ENCODE measurements around the gene AFF2. TPM values are rescaled to one million over a fixed set of nuclear protein-coding genes. Genes with fewer than 3 reads are reported as not detected.

AFF2 gene
- total RNA-seq, 2 experiments from 2014 or later = 0.13 TPM

- H3K4me3 Mint-ChIP-seq = no peak overlapping the region
- H3K27me3 Mint-ChIP-seq = no peaks in the 10 kb centered on the region
- ChIA-PET POLR2A (no interaction called here), CTCF (no interaction called here)
- no peak for DNase-seq
- H3K27ac Mint-ChIP-seq = no peak overlapping the region
- no peaks in the 10 kb centered on the region for H3K36me3 Mint-ChIP-seq (ENCODE audit: low read depth)
- no peaks in the 10 kb centered on the region for H3K4me1 Mint-ChIP-seq
- no peaks in the 10 kb centered on the region for H3K9me3 Mint-ChIP-seq
Measured at GRCh38 chrX:149003863-149004660, 503.6 kb downstream of the AFF2 start.

GRCh38 chrX:149004936-149005335, 504.5 kb downstream of the AFF2 start:
- no peaks in the 10 kb centered on the region for H3K4me1 Mint-ChIP-seq
- no peaks in the 10 kb centered on the region for H3K27me3 Mint-ChIP-seq
- no peak overlapping the region for H3K4me3 Mint-ChIP-seq
- H3K36me3 Mint-ChIP-seq (ENCODE audit: low read depth) = no peaks in the 10 kb centered on the region
- ChIA-PET POLR2A (no interaction called here), CTCF (no interaction called here)
- no peaks in the 10 kb centered on the region for H3K9me3 Mint-ChIP-seq
- DNase-seq = no peak
- no peak overlapping the region for H3K27ac Mint-ChIP-seq

- no peak overlapping the region for H3K27ac Mint-ChIP-seq
- CTCF ChIA-PET = no interaction called here
- H3K4me3 Mint-ChIP-seq = no peak overlapping the region
- no peaks in the 10 kb centered on the region for H3K27me3 Mint-ChIP-seq
- no peaks in the 10 kb centered on the region for H3K9me3 Mint-ChIP-seq
- POLR2A ChIA-PET = no interaction called here
- DNase-seq = no peak
- H3K4me1 Mint-ChIP-seq = no peaks in the 10 kb centered on the region
- no peaks in the 10 kb centered on the region for H3K36me3 Mint-ChIP-seq (ENCODE audit: low read depth)
Measured at GRCh38 chrX:149006235-149006634, 505.8 kb downstream of the AFF2 start.

GRCh38 chrX:149007423-149007822, 507.0 kb downstream of the AFF2 start:
- Mint-ChIP-seq H3K9me3 (no peaks in the 10 kb centered on the region), H3K4me3 (no peak overlapping the region), H3K4me1 (no peaks in the 10 kb centered on the region), H3K27me3 (no peaks in the 10 kb centered on the region), H3K27ac (no peak overlapping the region), H3K36me3 (ENCODE audit: low read depth) (no peaks in the 10 kb centered on the region)
- POLR2A ChIA-PET = no interaction called here
- no peak for DNase-seq
- CTCF ChIA-PET = no interaction called here

GRCh38 chrX:149010013-149010852, 509.8 kb downstream of the AFF2 start:
- no peaks in the 10 kb centered on the region for H3K27me3 Mint-ChIP-seq
- CTCF ChIA-PET = no interaction called here
- DNase-seq = no peak
- POLR2A ChIA-PET = no interaction called here
- no peak overlapping the region for H3K27ac Mint-ChIP-seq
- no peaks in the 10 kb centered on the region for H3K36me3 Mint-ChIP-seq (ENCODE audit: low read depth)
- no peaks in the 10 kb centered on the region for H3K4me1 Mint-ChIP-seq
- no peaks in the 10 kb centered on the region for H3K9me3 Mint-ChIP-seq
- no peak overlapping the region for H3K4me3 Mint-ChIP-seq

- ChIA-PET POLR2A (no interaction called here), CTCF (no interaction called here)
- Mint-ChIP-seq H3K9me3 (no peaks in the 10 kb centered on the region), H3K27me3 (no peaks in the 10 kb centered on the region), H3K4me1 (no peaks in the 10 kb centered on the region), H3K36me3 (ENCODE audit: low read depth) (no peaks in the 10 kb centered on the region), H3K4me3 (no peak overlapping the region), H3K27ac (no peak overlapping the region)
- DNase-seq = no peak
Measured at GRCh38 chrX:149010853-149011224, 510.4 kb downstream of the AFF2 start.

GRCh38 chrX:149013081-149013480, 512.7 kb downstream of the AFF2 start:
- no peak for DNase-seq
- ChIA-PET CTCF (no interaction called here), POLR2A (no interaction called here)
- H3K36me3 Mint-ChIP-seq (ENCODE audit: low read depth) = no peaks in the 10 kb centered on the region
- H3K9me3 Mint-ChIP-seq = no peaks in the 10 kb centered on the region
- no peaks in the 10 kb centered on the region for H3K27me3 Mint-ChIP-seq
- no peak overlapping the region for H3K4me3 Mint-ChIP-seq
- no peak overlapping the region for H3K27ac Mint-ChIP-seq
- H3K4me1 Mint-ChIP-seq = no peaks in the 10 kb centered on the region

GRCh38 chrX:149021159-149021558, 520.7 kb downstream of the AFF2 start:
- POLR2A ChIA-PET = no interaction called here
- CTCF ChIA-PET = no interaction called here
- DNase-seq = no peak
- Mint-ChIP-seq H3K36me3 (ENCODE audit: low read depth) (no peaks in the 10 kb centered on the region), H3K27me3 (no peaks in the 10 kb centered on the region), H3K4me1 (no peaks in the 10 kb centered on the region), H3K4me3 (no peak overlapping the region), H3K27ac (no peak overlapping the region), H3K9me3 (peaks cover 2% of the 10 kb centered on the region)

GRCh38 chrX:149022485-149022884, 522.1 kb downstream of the AFF2 start:
- Mint-ChIP-seq H3K36me3 (ENCODE audit: low read depth) (no peaks in the 10 kb centered on the region), H3K4me1 (no peaks in the 10 kb centered on the region), H3K9me3 (peaks cover 2% of the 10 kb centered on the region), H3K4me3 (no peak overlapping the region), H3K27me3 (no peaks in the 10 kb centered on the region), H3K27ac (no peak overlapping the region)
- ChIA-PET CTCF (no interaction called here), POLR2A (no interaction called here)
- DNase-seq = no peak

GRCh38 chrX:149032449-149032848, 532.0 kb downstream of the AFF2 start:
- Mint-ChIP-seq H3K9me3 (no peaks in the 10 kb centered on the region), H3K4me3 (no peak overlapping the region), H3K27ac (no peak overlapping the region), H3K4me1 (no peaks in the 10 kb centered on the region), H3K27me3 (no peaks in the 10 kb centered on the region), H3K36me3 (ENCODE audit: low read depth) (no peaks in the 10 kb centered on the region)
- no peak for DNase-seq
- ChIA-PET CTCF (no interaction called here), POLR2A (no interaction called here)

- DNase-seq = no peak
- no peaks in the 10 kb centered on the region for H3K36me3 Mint-ChIP-seq (ENCODE audit: low read depth)
- H3K4me3 Mint-ChIP-seq = no peak overlapping the region
- ChIA-PET CTCF (no interaction called here), POLR2A (no interaction called here)
- no peak overlapping the region for H3K27ac Mint-ChIP-seq
- no peaks in the 10 kb centered on the region for H3K9me3 Mint-ChIP-seq
- no peaks in the 10 kb centered on the region for H3K27me3 Mint-ChIP-seq
- no peaks in the 10 kb centered on the region for H3K4me1 Mint-ChIP-seq
Measured at GRCh38 chrX:149036086-149036485, 535.7 kb downstream of the AFF2 start.

- no peak for DNase-seq
- CTCF ChIA-PET = no interaction called here
- Mint-ChIP-seq H3K4me1 (no peaks in the 10 kb centered on the region), H3K27me3 (no peaks in the 10 kb centered on the region), H3K4me3 (no peak overlapping the region), H3K9me3 (no peaks in the 10 kb centered on the region), H3K27ac (no peak overlapping the region), H3K36me3 (ENCODE audit: low read depth) (no peaks in the 10 kb centered on the region)
- POLR2A ChIA-PET = no interaction called here
Measured at GRCh38 chrX:149037281-149037870, 537.0 kb downstream of the AFF2 start.

- Mint-ChIP-seq H3K9me3 (no peaks in the 10 kb centered on the region), H3K36me3 (ENCODE audit: low read depth) (no peaks in the 10 kb centered on the region), H3K27me3 (no peaks in the 10 kb centered on the region), H3K27ac (no peak overlapping the region), H3K4me1 (no peaks in the 10 kb centered on the region), H3K4me3 (no peak overlapping the region)
- CTCF ChIA-PET = no interaction called here
- POLR2A ChIA-PET = no interaction called here
- no peak for DNase-seq
Measured at GRCh38 chrX:149039057-149039456, 538.6 kb downstream of the AFF2 start.
